Hypothalamus (tissue), 51 donors: ENCODE data around the gene NR2E1.

Experiments used
- DNase-seq, 51 donors: peaks; one replicate each; lab custom pipeline; 2025; lab: John Stamatoyannopoulos, UW

Gene NR2E1

GRCh38 chr6:108165714-108166663 lies at the start of gene NR2E1:
Gene NR2E1, plus strand, starts transcription at chr6:108166022. Its CDS starts 744 bp downstream, at chr6:108166766.
- DNase-seq = peak in 32 of 51 donors; percentile 16 to 77 (median 50)

- DNase-seq = no peak
Measured at GRCh38 chr6:108116546-108117426, 49.0 kb upstream of the NR2E1 start.

DNA sequence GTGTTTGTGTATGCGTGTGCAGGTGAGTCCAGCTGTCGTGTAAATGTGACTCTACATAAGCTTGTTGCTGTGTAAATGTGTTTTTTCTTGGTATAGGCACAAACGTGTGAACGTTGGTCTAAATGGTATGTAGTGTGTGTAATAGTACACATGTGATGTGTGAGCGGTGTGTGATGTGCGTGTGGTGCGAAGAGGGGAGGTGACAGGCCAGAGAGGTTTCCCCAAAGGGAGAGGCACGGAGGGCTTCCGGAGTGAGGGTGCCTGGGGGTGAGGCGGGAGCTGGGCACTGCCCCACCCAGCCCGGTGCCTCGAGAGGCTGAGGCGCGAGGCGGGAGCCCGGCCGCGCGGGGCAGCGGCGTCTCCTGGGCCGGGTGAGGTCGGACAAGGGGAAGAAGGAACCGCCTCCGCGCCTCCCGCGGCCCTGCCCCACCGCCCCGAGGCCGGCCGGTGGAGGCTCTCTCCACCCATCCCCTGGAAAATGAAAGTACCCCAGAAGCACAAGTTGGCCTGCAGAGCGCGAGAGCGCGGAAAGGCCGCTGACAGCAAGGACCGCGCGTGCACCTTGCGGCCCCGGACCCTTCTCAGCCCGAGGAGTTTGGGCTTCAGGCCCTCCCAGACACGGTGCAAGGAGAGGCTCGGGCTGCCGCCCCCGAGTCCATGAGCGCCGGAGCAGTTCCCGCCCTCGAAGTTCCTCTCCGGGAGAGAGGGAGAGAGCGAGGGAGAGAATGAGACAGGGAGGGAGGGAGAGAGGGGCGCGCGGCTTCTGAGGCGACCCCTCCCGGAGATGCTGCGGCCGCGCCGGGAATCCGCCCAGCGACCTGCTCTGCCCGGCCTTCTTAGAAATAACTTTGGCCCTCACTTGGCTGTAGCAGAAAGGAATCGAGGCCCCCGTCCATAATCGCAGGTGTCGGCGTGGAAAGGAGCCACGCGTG lies 48.1 kb upstream of the NR2E1 start:
- peak in 2 of 51 donors; percentile 17 to 27 for DNase-seq

GRCh38 chr6:108118359-108118724 lies 47.5 kb upstream of the NR2E1 start:
- no peak for DNase-seq

GRCh38 chr6:108118810-108119768 lies 46.7 kb upstream of the NR2E1 start:
- no peak for DNase-seq

DNA sequence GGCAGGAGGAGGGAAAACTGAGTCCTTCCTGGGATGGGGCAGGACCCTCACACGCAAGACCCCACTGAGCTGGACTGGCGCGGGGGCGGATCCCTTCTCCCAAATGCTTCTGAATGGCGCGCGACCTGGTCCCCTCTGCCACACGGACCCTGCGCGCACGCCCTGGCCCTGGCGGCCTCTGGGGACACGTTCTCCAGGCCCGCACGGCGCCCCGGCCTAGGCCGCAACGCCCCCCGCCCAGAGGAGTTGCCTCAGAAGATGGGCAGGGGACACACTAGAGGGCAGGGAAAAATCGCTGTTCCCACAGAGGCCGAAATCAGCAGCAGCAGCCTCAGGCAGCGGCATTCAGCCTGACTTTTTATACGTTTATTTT lies 46.1 kb upstream of the NR2E1 start:
- no peak for DNase-seq

DNA sequence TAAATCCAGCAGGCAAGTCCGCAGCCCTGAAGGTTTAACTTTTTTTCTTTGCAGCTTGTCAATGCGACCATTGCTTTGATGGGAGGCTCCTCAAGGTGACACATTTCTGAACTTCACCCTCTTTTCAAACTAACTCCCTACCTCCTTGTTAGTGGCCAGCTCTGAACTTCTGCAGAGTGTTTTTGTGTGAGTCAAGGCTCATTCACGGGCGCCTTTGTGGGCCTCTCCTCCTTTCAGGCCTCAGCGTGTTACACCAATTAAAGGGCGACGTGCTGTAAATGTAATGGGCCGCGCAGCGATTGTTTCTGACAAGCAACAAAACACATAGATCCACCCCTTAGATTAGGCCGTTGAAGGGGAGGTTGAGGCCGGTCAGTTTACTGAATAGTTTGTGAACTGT lies 45.5 kb upstream of the NR2E1 start:
- DNase-seq = peak in 3 of 51 donors; percentile 9 to 18 (median 18)

DNA sequence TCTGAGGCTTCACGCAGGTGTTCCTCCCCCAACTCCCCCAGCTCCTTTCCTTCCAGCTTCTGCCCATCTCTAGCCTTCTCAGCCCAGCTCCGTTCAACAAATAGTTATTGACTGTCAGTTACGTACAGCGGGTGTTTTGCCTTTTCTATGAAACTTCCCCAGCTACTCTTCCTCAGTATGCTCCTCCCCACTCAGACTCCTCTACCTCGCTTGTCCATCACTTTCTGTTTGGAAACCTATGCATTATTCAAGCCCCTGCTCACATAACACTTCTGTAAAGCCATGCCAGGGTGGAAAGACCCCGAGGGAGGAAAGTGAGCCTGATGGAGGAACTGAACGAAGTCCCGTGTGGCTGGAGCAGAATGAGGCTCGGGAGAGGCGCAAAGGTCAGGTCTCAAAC lies 44.2 kb upstream of the NR2E1 start:
- DNase-seq = no peak

GRCh38 chr6:108123481-108123929 lies 42.3 kb upstream of the NR2E1 start:
- DNase-seq = no peak

GRCh38 chr6:108123946-108124345 lies 41.9 kb upstream of the NR2E1 start:
- no peak for DNase-seq

GRCh38 chr6:108127056-108127455 lies 38.8 kb upstream of the NR2E1 start:
- no peak for DNase-seq

DNA sequence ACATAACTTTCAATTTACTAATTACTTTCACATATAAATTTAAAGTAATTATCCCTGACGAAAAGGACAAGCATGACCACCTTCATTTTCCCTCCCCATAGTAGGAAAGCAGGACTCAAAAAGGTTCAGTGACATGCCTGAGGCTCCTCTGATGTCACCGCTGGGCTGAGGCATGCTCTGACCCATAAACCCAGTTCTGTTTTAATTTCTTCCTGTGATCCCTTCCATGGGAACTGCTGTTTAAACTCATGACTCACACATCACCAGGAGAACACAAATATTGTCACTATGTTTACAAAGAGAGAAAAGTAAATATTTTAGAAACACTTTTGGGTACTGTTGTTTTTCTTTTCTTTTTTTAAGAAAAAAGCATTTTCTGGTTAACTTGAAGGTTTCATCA lies 38.0 kb upstream of the NR2E1 start:
- peak in 1 of 51 donors; percentile 14 for DNase-seq

DNA sequence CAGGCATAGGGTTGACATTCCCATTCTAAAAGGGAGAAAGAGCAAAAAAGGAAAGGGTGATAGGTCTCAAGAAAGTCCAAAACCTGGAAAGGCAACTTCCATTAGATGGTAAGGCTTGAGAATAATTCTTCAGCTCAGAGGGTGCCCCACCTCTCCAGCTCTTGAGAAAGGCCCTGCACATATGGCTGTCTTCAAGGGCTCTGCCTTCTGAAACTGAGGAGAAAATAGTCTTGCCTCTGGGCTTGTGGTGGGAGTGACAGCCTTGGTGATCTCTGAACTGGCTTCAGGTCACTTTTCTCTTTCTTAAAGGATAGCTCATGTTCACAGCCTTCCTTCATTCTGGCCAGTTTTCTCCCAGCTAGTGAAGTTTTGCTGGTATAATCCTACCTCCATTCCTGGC lies 35.6 kb upstream of the NR2E1 start:
- DNase-seq = no peak

- DNase-seq = no peak
Measured at GRCh38 chr6:108132863-108133262, 33.0 kb upstream of the NR2E1 start.

GRCh38 chr6:108133594-108134179 lies 32.1 kb upstream of the NR2E1 start:
- DNase-seq = peak in 32 of 51 donors; percentile 12 to 72 (median 42)

GRCh38 chr6:108134213-108134970 lies 31.4 kb upstream of the NR2E1 start:
- no peak for DNase-seq

DNA sequence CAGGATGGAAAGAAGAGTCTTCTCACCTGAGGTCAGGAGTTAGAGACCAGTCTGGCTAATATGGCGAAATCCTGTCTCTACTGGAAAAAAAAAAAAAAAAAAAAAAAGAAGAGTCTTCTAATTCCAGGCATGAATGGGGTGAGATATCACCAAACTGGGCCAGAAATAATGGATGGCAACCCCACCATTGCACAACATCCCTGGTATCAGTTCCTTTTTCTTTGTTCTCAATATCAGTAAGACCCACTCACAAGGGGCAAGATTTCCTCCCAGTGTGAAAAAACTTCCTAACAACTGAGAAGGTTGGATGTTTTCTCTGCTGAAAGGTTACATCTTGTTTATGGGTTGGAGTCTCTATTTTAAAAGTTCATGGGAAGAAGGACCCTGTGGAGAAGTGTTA lies 23.6 kb upstream of the NR2E1 start:
- DNase-seq = no peak

GRCh38 chr6:108145639-108146038 lies 20.2 kb upstream of the NR2E1 start:
- DNase-seq = no peak
